Cardiac fibroblast (primary cell): ENCODE data around the gene TUBB2A.
"Not testable (repeated sequence)": the region's sequence is repeated elsewhere in the genome, so short reads cannot be mapped to it uniquely, and the experiment has no call there.

ENCODE experiments used
- DNase-seq, 2 donors: peaks; one replicate each; pipeline versions ENCODE4 v3.0.0 to v3.0.0-alpha.2; 2010; ENCODE audit warnings: low read depth in 2 of 2
- H3K4me3 ChIP-seq, 2 donors: replicated peaks in 1 of 2; 1 replicate in 1 of 2; 2 replicates in 1 of 2; pipeline ENCODE4 v1.5.1; 2011; ENCODE audit warnings: low read depth in 2 of 2, low read length in 2 of 2, mild to moderate bottlenecking in 2 of 2, moderate library complexity in 1 of 2
- TF ChIP-seq, protein P1 (sequence below): IDR thresholded peaks from one replicate; pipeline ENCODE4 v1.5.1; 2011; ENCODE audit warnings: low read depth, mild to moderate bottlenecking, low read length, inconsistent platforms

TUBB2A gene

DNA sequence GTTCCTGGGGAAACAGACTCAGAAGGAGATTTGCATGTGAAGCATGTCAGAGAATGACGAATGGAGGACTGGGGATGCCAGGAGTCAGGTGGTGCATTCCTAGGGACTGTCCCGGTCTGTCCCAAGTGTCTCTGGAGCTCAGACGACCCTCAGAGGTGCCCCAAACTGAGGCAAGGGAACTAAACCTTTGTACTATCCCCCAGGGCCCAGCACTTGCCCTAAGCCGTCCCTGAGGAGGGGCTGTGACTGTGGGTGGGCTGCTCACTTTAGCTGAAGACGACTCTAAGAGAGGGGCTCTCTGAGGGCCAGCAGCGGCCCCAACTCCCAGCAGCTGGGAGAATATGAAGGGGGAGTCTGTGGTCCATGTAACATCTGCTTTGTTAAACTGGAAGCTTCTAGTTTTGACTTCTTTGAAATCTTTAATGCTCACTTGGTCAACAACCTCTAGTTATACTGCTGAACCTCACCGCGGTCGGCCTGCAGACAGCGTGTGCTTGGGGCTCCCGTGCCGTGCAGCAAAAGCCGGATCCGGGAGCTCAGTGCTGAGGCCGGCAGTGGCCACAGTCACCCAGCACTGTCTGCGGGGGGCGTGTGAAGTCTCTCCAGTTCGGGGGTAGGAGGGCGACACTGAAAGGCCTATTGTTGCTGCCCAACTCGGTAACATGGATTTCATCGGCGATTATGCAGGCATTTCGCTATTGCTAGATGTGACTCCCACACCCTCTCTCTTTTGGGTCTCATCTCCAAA is 35.9 kb upstream of the TUBB2A start:
- TF ChIP-seq, protein P1, sequence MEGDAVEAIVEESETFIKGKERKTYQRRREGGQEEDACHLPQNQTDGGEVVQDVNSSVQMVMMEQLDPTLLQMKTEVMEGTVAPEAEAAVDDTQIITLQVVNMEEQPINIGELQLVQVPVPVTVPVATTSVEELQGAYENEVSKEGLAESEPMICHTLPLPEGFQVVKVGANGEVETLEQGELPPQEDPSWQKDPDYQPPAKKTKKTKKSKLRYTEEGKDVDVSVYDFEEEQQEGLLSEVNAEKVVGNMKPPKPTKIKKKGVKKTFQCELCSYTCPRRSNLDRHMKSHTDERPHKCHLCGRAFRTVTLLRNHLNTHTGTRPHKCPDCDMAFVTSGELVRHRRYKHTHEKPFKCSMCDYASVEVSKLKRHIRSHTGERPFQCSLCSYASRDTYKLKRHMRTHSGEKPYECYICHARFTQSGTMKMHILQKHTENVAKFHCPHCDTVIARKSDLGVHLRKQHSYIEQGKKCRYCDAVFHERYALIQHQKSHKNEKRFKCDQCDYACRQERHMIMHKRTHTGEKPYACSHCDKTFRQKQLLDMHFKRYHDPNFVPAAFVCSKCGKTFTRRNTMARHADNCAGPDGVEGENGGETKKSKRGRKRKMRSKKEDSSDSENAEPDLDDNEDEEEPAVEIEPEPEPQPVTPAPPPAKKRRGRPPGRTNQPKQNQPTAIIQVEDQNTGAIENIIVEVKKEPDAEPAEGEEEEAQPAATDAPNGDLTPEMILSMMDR = no peak
- no peak overlapping the region for H3K4me3 ChIP-seq
- no peak for DNase-seq

- DNase-seq = no peak
- no peak overlapping the region for H3K4me3 ChIP-seq
- TF ChIP-seq, protein P1 = no peak
These were observed 33.4 kb upstream of the TUBB2A start for GRCh38 chr6:3190779-3191178.

DNA sequence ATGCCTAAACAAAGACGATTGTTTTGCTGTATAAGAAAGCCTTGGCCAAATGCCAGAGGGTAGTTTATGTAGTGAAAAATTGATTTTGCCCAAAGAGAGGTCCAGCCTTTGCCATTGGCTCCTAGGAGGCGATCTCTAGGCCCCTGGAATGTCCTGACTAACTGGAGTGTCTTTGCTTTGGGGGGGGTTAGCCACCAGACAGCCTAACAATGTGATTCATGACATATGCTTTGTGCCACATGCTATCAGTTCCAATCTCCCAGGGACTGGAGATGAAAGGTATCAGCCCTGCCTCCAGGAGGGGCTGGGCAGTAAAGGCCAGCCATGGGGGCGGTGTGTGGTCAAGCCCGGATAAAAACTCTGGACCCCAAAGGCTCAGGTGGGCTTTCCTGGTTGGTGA is 32.7 kb upstream of the TUBB2A start:
- no peak for DNase-seq
- TF ChIP-seq, protein P1 = no peak
- no peak overlapping the region for H3K4me3 ChIP-seq

DNA sequence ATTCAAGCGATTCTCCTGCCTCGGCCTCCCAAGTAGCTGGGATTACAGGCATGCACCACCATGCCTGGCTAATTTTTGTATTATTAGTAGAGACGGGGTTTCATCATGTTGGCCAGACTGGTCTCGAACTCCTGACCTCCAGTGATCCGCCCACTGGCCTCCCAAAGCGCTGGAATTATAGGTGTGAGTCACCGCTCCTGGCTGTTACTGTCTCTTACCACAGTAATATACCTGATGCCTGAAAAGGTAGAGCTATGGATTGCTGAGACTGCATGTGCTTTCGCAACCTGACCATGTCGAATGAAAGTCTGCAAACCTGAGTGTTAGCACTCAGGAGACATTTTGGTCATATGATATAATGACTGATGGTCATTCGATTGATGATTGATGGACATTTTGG is 31.8 kb upstream of the TUBB2A start:
- not testable (repeated sequence) for H3K4me3 ChIP-seq, DNase-seq

- DNase-seq = no peak
- TF ChIP-seq, protein P1 = no peak
- H3K4me3 ChIP-seq = no peak overlapping the region
These were observed 30.9 kb upstream of the TUBB2A start for GRCh38 chr6:3188262-3188661.

DNA sequence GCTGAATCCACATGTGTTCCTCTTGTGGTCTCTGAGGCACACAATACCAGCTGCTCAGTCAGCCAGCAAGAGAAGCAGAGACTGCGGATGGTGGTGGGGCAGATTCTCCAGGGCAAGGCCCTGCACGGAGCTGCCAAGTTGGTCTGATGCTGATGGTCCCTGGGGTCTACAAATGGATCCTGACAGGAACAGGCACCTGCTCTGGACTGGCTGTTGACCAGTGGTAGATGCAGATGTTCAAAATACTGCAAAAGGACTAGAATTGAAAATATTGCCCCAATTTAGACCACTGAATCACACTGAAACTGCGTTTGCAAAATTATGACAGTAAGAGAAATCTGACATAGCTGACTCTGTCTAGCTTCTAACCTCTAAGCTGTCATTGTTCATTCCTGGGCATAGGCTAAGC is 29.6 kb upstream of the TUBB2A start:
- no peak for DNase-seq
- TF ChIP-seq, protein P1 = no peak
- H3K4me3 ChIP-seq = no peak overlapping the region

DNA sequence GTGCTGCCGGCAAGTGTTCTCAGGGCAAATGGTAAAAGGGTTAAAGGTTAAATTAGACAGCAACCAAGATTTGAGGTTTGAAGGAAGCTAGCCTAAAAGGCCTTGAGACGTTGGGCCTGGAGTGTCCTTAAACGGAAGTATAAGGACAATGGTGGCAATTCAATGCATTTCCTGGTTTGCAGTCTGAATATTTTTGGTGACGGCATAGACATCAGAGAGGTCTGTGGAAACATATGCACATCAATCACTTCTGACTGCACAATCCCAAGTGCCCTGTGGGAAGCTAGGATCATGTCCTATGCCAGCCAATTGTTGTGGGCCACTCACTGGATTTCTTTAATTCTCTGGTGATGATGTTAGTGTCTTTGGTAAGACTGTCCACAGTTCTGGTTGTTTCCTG is 25.7 kb upstream of the TUBB2A start:
- TF ChIP-seq, protein P1 = no peak
- no peak overlapping the region for H3K4me3 ChIP-seq
- DNase-seq = no peak
